Peyer's patch (tissue), 4 donors: ENCODE measurements around the gene UBE2D1. TPM values are rescaled to one million over a fixed set of nuclear protein-coding genes. Genes with fewer than 3 reads are reported as not detected.

Experiments
- DNase-seq, 3 donors: peaks; one replicate each; pipeline ENCODE4 v3.0.0-alpha.2; 2017 to 2019
- H3K27ac ChIP-seq, 4 donors: fragments of 200-600 bp; sonication (generic); one replicate each; pipeline ENCODE4 v1.5.1; 2016 to 2019
- H3K27me3 ChIP-seq, 2 donors: fragments of 200-600 bp; sonication (generic); one replicate each; pipeline ENCODE4 v1.5.1; 2019
- H3K36me3 ChIP-seq, 3 donors: fragments of 200-600 bp; sonication (generic); one replicate each; pipeline ENCODE4 v1.5.1; 2016 to 2019
- H3K4me1 ChIP-seq, 4 donors: fragments of 200-600 bp; sonication (generic); one replicate each; pipeline ENCODE4 v1.5.1; 2016 to 2019
- H3K4me3 ChIP-seq, 4 donors: fragments of 200-600 bp; sonication (generic); 1 replicate in 3 of 4; 2 replicates in 1 of 4; pipeline ENCODE4 v1.5.1; 2016 to 2019; ENCODE audit warnings: mild to moderate bottlenecking in 1 of 4
- H3K9me3 ChIP-seq, 4 donors: fragments of 200-600 bp; sonication (generic); one replicate each; pipeline ENCODE4 v1.5.1; 2016 to 2019; ENCODE audit warnings: mild to moderate bottlenecking in 1 of 4
- CTCF ChIP-seq, 6 experiments: fragments of 450-650 bp in 4 of 6; fragments of 200-600 bp in 2 of 6; sonication (generic) in 1 of 6; IDR thresholded peaks; one replicate each; pipeline ENCODE4 v1.5.1; 2017 to 2019; ENCODE audit warnings: antibody characterized with exemption in 6 of 6, mild to moderate bottlenecking in 3 of 6, moderate library complexity in 1 of 6
- POLR2A ChIP-seq, 2 donors: fragments of 450-650 bp; IDR thresholded peaks; one replicate each; pipeline ENCODE4 v1.5.1; 2017; ENCODE audit warnings: antibody characterized with exemption in 2 of 2, mild to moderate bottlenecking in 2 of 2, moderate library complexity in 2 of 2
- total RNA-seq, 4 donors: library from RNA; depleted of rRNA; stranded (reverse); fragments of >200 nt; gene quantifications; one replicate each; pipeline ENCODE4 v1.1.0, GENCODE V29; 2016

The UBE2D1 gene
- total RNA-seq, 4 donors from 2014 or later, result 3.5 to 11.9 (median 9.6) TPM

- Histone ChIP-seq H3K27ac (peak overlapping the region; percentile 83 to 92 (median 88)), H3K36me3 (peaks cover 0 to 24% (median 0%) of the 10 kb centered on the region in 3 donors), H3K27me3 (no peaks in the 10 kb centered on the region), H3K4me1 (peaks cover 0 to 22% (median 2%) of the 10 kb centered on the region in 4 donors), H3K9me3 (no peaks in the 10 kb centered on the region), H3K4me3 (peak overlapping the region; percentile 66 to 94 (median 70))
- peak; percentile 22 to 59 (median 53) for DNase-seq
- TF ChIP-seq POLR2A (IDR thresholded peaks at IDR 0.05) (no peak), CTCF (IDR thresholded peaks at IDR 0.05) (no peak)
Measured at GRCh38 chr10:58385784-58386112, 50.9 kb downstream of the UBE2D1 start.

GRCh38 chr10:58389024-58389423, 54.2 kb downstream of the UBE2D1 start:
- no peaks in the 10 kb centered on the region for H3K9me3 ChIP-seq
- no peak for TF ChIP-seq CTCF (IDR thresholded peaks at IDR 0.05)
- no peak for TF ChIP-seq POLR2A (IDR thresholded peaks at IDR 0.05)
- H3K27ac ChIP-seq, result no peak overlapping the region
- H3K36me3 ChIP-seq, result peaks cover 0 to 45% (median 0%) of the 10 kb centered on the region in 3 donors
- no peaks in the 10 kb centered on the region for H3K27me3 ChIP-seq
- H3K4me3 ChIP-seq, result no peak overlapping the region
- no peak for DNase-seq
- peaks cover 0 to 20% (median 2%) of the 10 kb centered on the region in 4 donors for H3K4me1 ChIP-seq

GRCh38 chr10:58393317-58393716, 58.5 kb downstream of the UBE2D1 start:
- H3K4me1 ChIP-seq, result no peaks in the 10 kb centered on the region

GRCh38 chr10:58394471-58394870, 59.7 kb downstream of the UBE2D1 start:
- Histone ChIP-seq H3K9me3 (no peaks in the 10 kb centered on the region), H3K4me3 (no peak overlapping the region), H3K27me3 (no peaks in the 10 kb centered on the region), H3K4me1 (no peaks in the 10 kb centered on the region), H3K36me3 (peaks cover 0 to 67% (median 0%) of the 10 kb centered on the region in 3 donors), H3K27ac (no peak overlapping the region)
- no peak for TF ChIP-seq CTCF (IDR thresholded peaks at IDR 0.05)
- no peak for TF ChIP-seq POLR2A (IDR thresholded peaks at IDR 0.05)
- DNase-seq, result no peak

More at GRCh38 chr10:58393317-58393716, 58.5 kb downstream of the UBE2D1 start:
- Histone ChIP-seq H3K9me3 (no peaks in the 10 kb centered on the region), H3K27ac (no peak overlapping the region), H3K36me3 (peaks cover 0 to 79% (median 0%) of the 10 kb centered on the region in 3 donors), H3K4me3 (no peak overlapping the region), H3K27me3 (no peaks in the 10 kb centered on the region)
- TF ChIP-seq POLR2A (IDR thresholded peaks at IDR 0.05) (no peak), CTCF (IDR thresholded peaks at IDR 0.05) (no peak)
- no peak for DNase-seq

- TF ChIP-seq CTCF (IDR thresholded peaks at IDR 0.05) (no peak), POLR2A (IDR thresholded peaks at IDR 0.05) (no peak)
Measured at GRCh38 chr10:58396057-58396456, 61.3 kb downstream of the UBE2D1 start.

GRCh38 chr10:58397830-58398229, 63.0 kb downstream of the UBE2D1 start:
- no peak for DNase-seq
- H3K4me3 ChIP-seq, result no peak overlapping the region
- H3K36me3 ChIP-seq, result peaks cover 0 to 50% (median 0%) of the 10 kb centered on the region in 3 donors
- TF ChIP-seq CTCF (IDR thresholded peaks at IDR 0.05), result no peak
- TF ChIP-seq POLR2A (IDR thresholded peaks at IDR 0.05), result no peak
- no peaks in the 10 kb centered on the region for H3K4me1 ChIP-seq
- no peaks in the 10 kb centered on the region for H3K27me3 ChIP-seq
- H3K27ac ChIP-seq, result no peak overlapping the region
- no peaks in the 10 kb centered on the region for H3K9me3 ChIP-seq

More at GRCh38 chr10:58396057-58396456, 61.3 kb downstream of the UBE2D1 start:
- no peak for DNase-seq
- Histone ChIP-seq H3K27me3 (no peaks in the 10 kb centered on the region), H3K27ac (no peak overlapping the region), H3K4me3 (no peak overlapping the region), H3K36me3 (peaks cover 0 to 59% (median 0%) of the 10 kb centered on the region in 3 donors), H3K4me1 (no peaks in the 10 kb centered on the region), H3K9me3 (no peaks in the 10 kb centered on the region)
